A673 (cell line): ENCODE measurements around the gene WDR20. TPM values are rescaled to one million over a fixed set of nuclear protein-coding genes. Genes with fewer than 3 reads are reported as not detected.

Source experiments
- BruUV-seq: library from RNA; stranded (reverse); fragments of 400-500 nt; replicated peaks from 2 replicates; lab custom pipeline; 2021; lab: Mats Ljungman, UMichigan
- CTCF ChIA-PET: fragments of 300-600 bp; sonication (Branson Sonifier 250); formaldehyde crosslinking; loops from one replicate; lab custom pipeline; 2022; ENCODE audit warnings: antibody characterized with exemption; lab: Charles Lee
- POLR2A ChIA-PET: fragments of 300-600 bp; sonication (Branson Sonifier 250); formaldehyde crosslinking; loops from one replicate; lab custom pipeline; 2022; ENCODE audit warnings: antibody characterized with exemption; ENCODE audit not compliant: low non-redundant PET; lab: Charles Lee
- DNase-seq: peaks from one replicate; pipeline ENCODE4 v3.0.0-alpha.2; 2015; ENCODE audit warnings: low spot score
- H3K27ac ChIP-seq: fragments of 200-600 bp; sonication (generic); 2 replicates; pipeline ENCODE4 v1.5.1; 2016; ENCODE audit warnings: mixed run types, low read depth, mild to moderate bottlenecking, mixed read lengths, antibody characterized with exemption, low read length; ENCODE audit not compliant: poor library complexity, severe bottlenecking
- H3K27me3 ChIP-seq: fragments of 200-600 bp; sonication (generic); replicated peaks from 2 replicates; pipeline ENCODE4 v1.6.1; 2017; ENCODE audit warnings: mixed run types, low read depth, mild to moderate bottlenecking, mixed read lengths, antibody characterized with exemption, low read length; ENCODE audit not compliant: insufficient read depth, poor library complexity
- H3K36me3 ChIP-seq: fragments of 200-600 bp; sonication (generic); 2 replicates; pipeline ENCODE4 v1.6.1; 2016; ENCODE audit warnings: mixed run types, mild to moderate bottlenecking, mixed read lengths, antibody characterized with exemption, low read length; ENCODE audit not compliant: insufficient read depth, poor library complexity, severe bottlenecking
- H3K4me1 ChIP-seq: fragments of 200-600 bp; sonication (generic); 2 replicates; pipeline ENCODE4 v1.6.1; 2017; ENCODE audit warnings: mixed run types, mild to moderate bottlenecking, mixed read lengths, antibody characterized with exemption, low read length; ENCODE audit not compliant: insufficient read depth, poor library complexity, severe bottlenecking
- H3K4me3 ChIP-seq: fragments of 200-600 bp; sonication (generic); 2 replicates; pipeline ENCODE4 v1.5.1; 2016; ENCODE audit warnings: low read depth, mixed run types, mild to moderate bottlenecking, mixed read lengths, low read length; ENCODE audit not compliant: poor library complexity, severe bottlenecking
- H3K9me3 ChIP-seq: fragments of 200-600 bp; sonication (generic); 2 replicates; pipeline ENCODE4 v1.6.1; 2016; ENCODE audit warnings: mixed run types, low read depth, mild to moderate bottlenecking, mixed read lengths, antibody characterized with exemption, low read length; ENCODE audit not compliant: poor library complexity, severe bottlenecking
- CTCF ChIP-seq: fragments of 300-800, 200-600 bp; sonication (generic); conservative IDR thresholded peaks from 2 replicates; pipeline ENCODE4 v1.5.1; 2017; ENCODE audit warnings: low read depth, mild to moderate bottlenecking, antibody characterized with exemption, low read length, moderate library complexity, mixed read lengths
- EZH2 ChIP-seq: fragments of 200-600 bp; sonication (generic); IDR thresholded peaks from 2 replicates; pipeline ENCODE4 v1.6.1; 2017; ENCODE audit warnings: borderline replicate concordance, low read depth, mild to moderate bottlenecking, mixed read lengths, antibody characterized with exemption, low read length; ENCODE audit not compliant: poor library complexity, severe bottlenecking
- intact Hi-C: fragments of 100-400 bp; cut with micrococcal nuclease; formaldehyde crosslinking; loops from one replicate; pipeline ENCODE4 v1.10.0; 2022; ENCODE audit not compliant: unreplicated experiment
- total RNA-seq: library from RNA; stranded (reverse); gene quantifications from 2 replicates; pipeline ENCODE4 v1.2.3, GENCODE V29; 2021

The WDR20 gene
- total RNA-seq, 1 experiment from 2014 or later, result 28.3 TPM

GRCh38 chr14:102221026-102221425 is 81.3 kb downstream of the WDR20 start:
- no peak for DNase-seq
- Histone ChIP-seq H3K4me3 (no peak overlapping the region), H3K4me1 (peaks cover 18% of the 10 kb centered on the region), H3K27me3 (no peaks in the 10 kb centered on the region), H3K27ac (no peak overlapping the region), H3K36me3 (no peaks in the 10 kb centered on the region), H3K9me3 (no peaks in the 10 kb centered on the region)
- intact Hi-C loops, result no loop called here
- ChIA-PET CTCF (no interaction called here), POLR2A (no interaction called here)
- TF ChIP-seq CTCF (no peak), EZH2 (no peak)
- no TSS peak for BruUV-seq

GRCh38 chr14:102222009-102222575 is 82.4 kb downstream of the WDR20 start:
- TF ChIP-seq EZH2 (no peak), CTCF (no peak)
- POLR2A ChIA-PET, result no interaction called here
- Histone ChIP-seq H3K27ac (no peak overlapping the region), H3K36me3 (no peaks in the 10 kb centered on the region), H3K27me3 (no peaks in the 10 kb centered on the region), H3K9me3 (no peaks in the 10 kb centered on the region), H3K4me3 (no peak overlapping the region), H3K4me1 (peaks cover 21% of the 10 kb centered on the region)
- no TSS peak for BruUV-seq
- intact Hi-C loops, result no loop called here
- CTCF ChIA-PET, result no interaction called here
- no peak for DNase-seq

GRCh38 chr14:102222751-102223150 is 83.1 kb downstream of the WDR20 start:
- Histone ChIP-seq H3K4me3 (no peak overlapping the region), H3K9me3 (no peaks in the 10 kb centered on the region), H3K4me1 (peaks cover 26% of the 10 kb centered on the region), H3K27ac (no peak overlapping the region), H3K27me3 (no peaks in the 10 kb centered on the region), H3K36me3 (no peaks in the 10 kb centered on the region)
- intact Hi-C loops, result no loop called here
- CTCF ChIA-PET, result no interaction called here
- no peak for TF ChIP-seq EZH2
- no peak for TF ChIP-seq CTCF
- no peak for DNase-seq
- POLR2A ChIA-PET, result no interaction called here
- BruUV-seq, result no TSS peak
